ENCODE results near the gene LCAT. TPM values are rescaled to one million over a fixed set of nuclear protein-coding genes. Genes with fewer than 3 reads are reported as not detected.

Gene LCAT
- 1 to 10 TPM in 2 of 6 donors, under 1 TPM in 2, not detected in 2; 0.30 to 4.2 (median 0.93) TPM for polyA plus RNA-seq (ENCODE audit: low read depth in 6 of 6)

- ATAC-seq (ENCODE audit: low read depth in 2 of 2) (no peak), DNase-seq (no peak)
- Mint-ChIP-seq H3K27ac (peak within 1 kb of the TSS in 1 of 6 donors; percentile 36), H3K9me3 (no peaks in the 10 kb centered on the region), H3K27me3 (no peaks in the 10 kb centered on the region), H3K36me3 (no peaks in the 10 kb centered on the region), H3K4me1 (peaks cover 7 to 23% (median 12%) of the 10 kb centered on the region in 3 donors), H3K4me3 (no peak within 1 kb of the TSS)
Observed at GRCh38 chr16:67943619-67944504, at the start of gene LCAT. TSS of gene LCAT (minus strand) at chr16:67944120. CDS start at chr16:67944101, 19 bp downstream.

- Mint-ChIP-seq H3K9me3 (no peaks in the 10 kb centered on the region), H3K27ac (peak overlapping the region; percentile 94 to 99 (median 99)), H3K36me3 (no peaks in the 10 kb centered on the region), H3K27me3 (no peaks in the 10 kb centered on the region), H3K4me3 (peak overlapping the region; percentile 48 to 92 (median 87)), H3K4me1 (peaks cover 42 to 79% (median 64%) of the 10 kb centered on the region in 3 donors)
- DNase-seq (peak; percentile 88), ATAC-seq (ENCODE audit: low read depth in 2 of 2) (peak; percentile 71 to 73)
Observed at GRCh38 chr16:67993207-67994039, 49.5 kb upstream of the LCAT start.

GRCh38 chr16:67992661-67993206 is 48.8 kb upstream of the LCAT start:
- no peak for DNase-seq
- Mint-ChIP-seq H3K4me3 (peak overlapping the region in 7 of 8 donors; percentile 22 to 89 (median 70)), H3K9me3 (no peaks in the 10 kb centered on the region), H3K27ac (peak overlapping the region; percentile 49 to 99 (median 96)), H3K36me3 (no peaks in the 10 kb centered on the region), H3K27me3 (no peaks in the 10 kb centered on the region), H3K4me1 (peaks cover 44 to 83% (median 68%) of the 10 kb centered on the region in 3 donors)
- no peak for ATAC-seq (ENCODE audit: low read depth in 2 of 2)

- H3K36me3 Mint-ChIP-seq, result no peaks in the 10 kb centered on the region
- ATAC-seq (ENCODE audit: low read depth in 2 of 2) (no peak), DNase-seq (no peak)
- H3K27me3 Mint-ChIP-seq, result no peaks in the 10 kb centered on the region
- H3K27ac Mint-ChIP-seq, result peak overlapping the region in 4 of 6 donors; percentile 43 to 81 (median 68)
- H3K4me3 Mint-ChIP-seq, result no peak overlapping the region
- no peaks in the 10 kb centered on the region for H3K9me3 Mint-ChIP-seq
- peaks cover 35 to 70% (median 47%) of the 10 kb centered on the region in 3 donors for H3K4me1 Mint-ChIP-seq
Observed at GRCh38 chr16:67990018-67990386, 46.1 kb upstream of the LCAT start.

- Mint-ChIP-seq H3K27ac (peak overlapping the region in 3 of 6 donors; percentile 47 to 78 (median 75)), H3K27me3 (no peaks in the 10 kb centered on the region), H3K36me3 (no peaks in the 10 kb centered on the region), H3K9me3 (no peaks in the 10 kb centered on the region), H3K4me1 (peaks cover 38 to 71% (median 47%) of the 10 kb centered on the region in 3 donors), H3K4me3 (peak overlapping the region in 2 of 8 donors; percentile 22 to 40)
- DNase-seq (no peak), ATAC-seq (ENCODE audit: low read depth in 2 of 2) (no peak)
Observed at GRCh38 chr16:67989322-67990017, 45.5 kb upstream of the LCAT start.

- Mint-ChIP-seq H3K4me3 (no peak overlapping the region), H3K27ac (peak overlapping the region in 3 of 6 donors; percentile 42 to 91 (median 78)), H3K27me3 (no peaks in the 10 kb centered on the region), H3K36me3 (no peaks in the 10 kb centered on the region), H3K4me1 (peaks cover 35 to 71% (median 49%) of the 10 kb centered on the region in 3 donors), H3K9me3 (no peaks in the 10 kb centered on the region)
- DNase-seq, result no peak
- no peak for ATAC-seq (ENCODE audit: low read depth in 2 of 2)
Observed at GRCh38 chr16:67988675-67989074, 44.8 kb upstream of the LCAT start.

GRCh38 chr16:67987460-67988160 is 43.7 kb upstream of the LCAT start:
- Mint-ChIP-seq H3K27ac (peak overlapping the region in 5 of 6 donors; percentile 47 to 89 (median 78)), H3K27me3 (no peaks in the 10 kb centered on the region), H3K9me3 (no peaks in the 10 kb centered on the region), H3K4me1 (peaks cover 36 to 71% (median 45%) of the 10 kb centered on the region in 3 donors), H3K36me3 (no peaks in the 10 kb centered on the region), H3K4me3 (peak overlapping the region in 2 of 8 donors; percentile 39 to 59)
- no peak for DNase-seq
- ATAC-seq (ENCODE audit: low read depth in 2 of 2), result no peak

GRCh38 chr16:67986949-67987348 is 43.0 kb upstream of the LCAT start:
- Mint-ChIP-seq H3K9me3 (no peaks in the 10 kb centered on the region), H3K27me3 (no peaks in the 10 kb centered on the region), H3K4me1 (peaks cover 32 to 67% (median 45%) of the 10 kb centered on the region in 3 donors), H3K27ac (peak overlapping the region in 3 of 6 donors; percentile 47 to 80 (median 78)), H3K4me3 (no peak overlapping the region), H3K36me3 (no peaks in the 10 kb centered on the region)
- DNase-seq (no peak), ATAC-seq (ENCODE audit: low read depth in 2 of 2) (no peak)

GRCh38 chr16:67982011-67982696 is 38.2 kb upstream of the LCAT start:
- Mint-ChIP-seq H3K9me3 (no peaks in the 10 kb centered on the region), H3K27ac (peak overlapping the region in 1 of 6 donors; percentile 34), H3K36me3 (no peaks in the 10 kb centered on the region), H3K4me1 (peaks cover 12 to 31% (median 25%) of the 10 kb centered on the region in 3 donors), H3K4me3 (no peak overlapping the region), H3K27me3 (no peaks in the 10 kb centered on the region)
- DNase-seq (no peak), ATAC-seq (ENCODE audit: low read depth in 2 of 2) (no peak)

- peak within 1 kb of the TSS in 1 of 6 donors; percentile 73 for H3K27ac Mint-ChIP-seq
Observed at GRCh38 chr16:67979955-67980678, 36.2 kb upstream of the LCAT start, which contains the start of gene DPEP3. TSS of gene DPEP3 (minus strand) at chr16:67980499. CDS start at chr16:67980380, 119 bp downstream.

More at GRCh38 chr16:67979955-67980678, 36.2 kb upstream of the LCAT start, which contains the start of gene DPEP3:
- no peaks in the 10 kb centered on the region for H3K36me3 Mint-ChIP-seq
- no peak for DNase-seq
- peaks cover 12 to 26% (median 24%) of the 10 kb centered on the region in 3 donors for H3K4me1 Mint-ChIP-seq
- no peak for ATAC-seq (ENCODE audit: low read depth in 2 of 2)
- no peak within 1 kb of the TSS for H3K4me3 Mint-ChIP-seq
- H3K9me3 Mint-ChIP-seq, result no peaks in the 10 kb centered on the region
- H3K27me3 Mint-ChIP-seq, result peaks cover 0 to 6% (median 0%) of the 10 kb centered on the region in 3 donors

Measured in naive B cell (primary cell).